Measurements from ENCODE around the gene FRMD8. TPM values are rescaled to one million over a fixed set of nuclear protein-coding genes. Genes with fewer than 3 reads are reported as not detected.

Gene FRMD8
- total RNA-seq, 1 experiment from 2014 or later, result 22.7 TPM

GRCh38 chr11:65380460-65381119, 5.8 kb upstream of the FRMD8 start:
- Histone ChIP-seq H2AFZ (ENCODE audit: low read length) (no peak overlapping the region), H4K91ac (ENCODE audit: insufficient read length, low read depth, low read length) (no peak overlapping the region), H3K27ac (ENCODE audit: insufficient read length, low read depth, low read length) (no peak overlapping the region), H2BK120ac (ENCODE audit: low read depth, low read length, poor library complexity, severe bottlenecking) (no peak overlapping the region), H3K56ac (ENCODE audit: insufficient read length, low read depth, low read length) (no peak overlapping the region), H3K23me2 (ENCODE audit: insufficient read length, low read depth, low read length, poor library complexity, severe bottlenecking) (no peaks in the 10 kb centered on the region), H3K9ac (ENCODE audit: extremely low read depth, insufficient read length, low read length) (no peak overlapping the region), H4K20me1 (ENCODE audit: control insufficient read depth, insufficient read depth, insufficient read length) (no peaks in the 10 kb centered on the region), H4K5ac (ENCODE audit: insufficient read length, low read depth, low read length) (no peak overlapping the region), H2BK5ac (ENCODE audit: insufficient read length, low read length) (no peak overlapping the region), H3K9me3 (ENCODE audit: control insufficient read depth, low read depth, low read length) (no peaks in the 10 kb centered on the region), H2BK20ac (ENCODE audit: low read depth, low read length, poor library complexity, severe bottlenecking) (no peak overlapping the region), H3T11ph (ENCODE audit: low read length) (no peak overlapping the region), H3K4ac (ENCODE audit: low read depth, low read length) (no peak overlapping the region), H3K4me2 (ENCODE audit: insufficient read depth, insufficient read length, low read length) (no peak overlapping the region), H4K8ac (replicated peaks; ENCODE audit: insufficient read length, low read depth, low read length) (no peak overlapping the region), H3K18ac (ENCODE audit: insufficient read length, low read depth, low read length) (no peak overlapping the region), H3K23ac (ENCODE audit: insufficient read length, low read depth, low read length) (no peak overlapping the region), H3K79me1 (ENCODE audit: insufficient read depth, low read depth, low read length, poor library complexity, severe bottlenecking) (no peaks in the 10 kb centered on the region), H3K79me2 (ENCODE audit: insufficient read depth, low read length) (no peaks in the 10 kb centered on the region), H3K27me3 (ENCODE audit: insufficient read depth, low read length) (no peaks in the 10 kb centered on the region), H3K4me1 (ENCODE audit: insufficient read depth, low read length) (0 out of 2 replicates have a peak, but pooled peaks cover 2% of the 10 kb centered on the region), H2BK12ac (ENCODE audit: insufficient read length, low read depth, low read length) (no peak overlapping the region), H3K14ac (ENCODE audit: insufficient read depth, low read length) (no peak overlapping the region), H2AK5ac (ENCODE audit: insufficient read length, low read length) (no peak overlapping the region), H2BK15ac (ENCODE audit: low read depth, low read length) (no peak overlapping the region)
- TF ChIP-seq CTCF (conservative IDR thresholded peaks at IDR 0.05), result peak; percentile 37; the same call in 2 of the 3 replicates
- peak; percentile 62 for DNase-seq
- Mint-ChIP-seq H3K27ac (no peak overlapping the region), H3K4me1 (peaks cover 17 to 18% of the 10 kb centered on the region in 2 experiments), H3K36me3 (ENCODE audit: insufficient read depth in 1 of 3, low read depth in 3 of 3) (no peaks in the 10 kb centered on the region), H3K27me3 (ENCODE audit: low read depth) (peaks cover 4% of the 10 kb centered on the region), H3K4me3 (no peak overlapping the region), H3K9me3 (no peaks in the 10 kb centered on the region)
- no CpG with 5 or more reads among the region's 16 CpGs for WGBS (ENCODE audit: extremely low coverage, insufficient read length, low lambda C conversion rate)

All from H9 (cell line).